Suprapubic skin (tissue), 3 donors: ENCODE results near the gene KRTAP20-3.

Source experiments
- CTCF ChIP-seq, 2 donors: fragments of 200-600 bp in 1 of 2; fragments of 450-650 bp in 1 of 2; sonication (generic) in 1 of 2; IDR thresholded peaks; one replicate each; pipeline ENCODE4 v1.5.1; 2016 to 2019; ENCODE audit warnings: antibody characterized with exemption in 2 of 2, mild to moderate bottlenecking in 1 of 2, moderate library complexity in 1 of 2
- EP300 ChIP-seq: sonication (generic); formaldehyde crosslinking; IDR thresholded peaks from one replicate; pipeline ENCODE4 v1.6.1; 2017; ENCODE audit warnings: antibody characterized with exemption
- POLR2A ChIP-seq, 2 donors: fragments of 450-650 bp; IDR thresholded peaks; one replicate each; pipeline ENCODE4 v1.6.1; 2017; ENCODE audit warnings: antibody characterized with exemption in 2 of 2, mild to moderate bottlenecking in 2 of 2, moderate library complexity in 2 of 2

DNA sequence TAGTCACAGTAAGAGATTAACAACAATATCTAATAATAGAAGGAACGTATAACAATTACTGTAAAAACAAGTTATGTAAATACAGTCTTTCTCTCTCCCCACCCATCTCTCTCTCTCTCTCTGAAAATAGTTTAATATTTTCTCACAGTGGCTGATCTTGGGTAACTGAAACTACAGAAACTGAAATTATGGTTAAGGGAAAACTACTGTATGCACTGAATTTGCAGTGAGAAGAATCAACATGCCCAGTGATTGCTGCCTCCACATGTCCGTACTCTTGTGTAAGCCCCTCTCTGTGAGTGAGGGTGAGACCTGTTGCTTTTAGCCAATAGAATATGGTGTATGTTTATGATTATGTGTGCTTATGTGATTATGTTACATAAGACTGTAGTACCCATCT is 30.5 kb upstream of the KRTAP20-3 start:
- TF ChIP-seq POLR2A (IDR thresholded peaks at IDR 0.05) (no peak), CTCF (IDR thresholded peaks at IDR 0.05) (no peak), EP300 (no peak)
